DND-41 (cell line): ENCODE measurements around the gene ZNF586.

Experiments
- CTCF ChIP-seq: IDR thresholded peaks from 2 replicates; pipeline ENCODE4 v1.5.1; 2012; ENCODE audit warnings: borderline replicate concordance, low read length, moderate library complexity, mild to moderate bottlenecking; ENCODE audit not compliant: poor library complexity, severe bottlenecking; ENCODE audit errors: extremely low read depth
- EZH2 ChIP-seq: IDR thresholded peaks from 3 replicates; pipeline ENCODE4 v1.6.1; 2012; ENCODE audit warnings: borderline replicate concordance, low read depth, mild to moderate bottlenecking, moderate library complexity, low read length, inconsistent platforms; ENCODE audit not compliant: severe bottlenecking

GRCh38 chr19:57789288-57789687 lies 19.8 kb downstream of the ZNF586 start:
- TF ChIP-seq CTCF (no peak), EZH2 (no peak)
